ENCODE results near the gene SLC6A20.

SLC6A20 gene

GRCh38 chr3:45802146-45802545, 5.8 kb upstream of the SLC6A20 start:
- no peak for DNase-seq (ENCODE audit: low read depth in 2 of 2)

- DNase-seq (ENCODE audit: low read depth in 2 of 2) = no peak
These were observed 4.3 kb upstream of the SLC6A20 start for GRCh38 chr3:45800611-45801010.

- no peak for DNase-seq (ENCODE audit: low read depth in 2 of 2)
These were observed 3.2 kb upstream of the SLC6A20 start for GRCh38 chr3:45799586-45799985.

GRCh38 chr3:45798034-45798433, 1.7 kb upstream of the SLC6A20 start:
- DNase-seq (ENCODE audit: low read depth in 2 of 2) = no peak

GRCh38 chr3:45796902-45797637, 734 bp upstream of the SLC6A20 start:
- DNase-seq (ENCODE audit: low read depth in 2 of 2) = no peak

GRCh38 chr3:45795509-45795881, 841 bp downstream of the SLC6A20 start:
- DNase-seq (ENCODE audit: low read depth in 2 of 2) = no peak

- no peak for DNase-seq (ENCODE audit: low read depth in 2 of 2)
These were observed 1.7 kb downstream of the SLC6A20 start for GRCh38 chr3:45794660-45795059.

- DNase-seq (ENCODE audit: low read depth in 2 of 2) = no peak
These were observed 2.2 kb downstream of the SLC6A20 start for GRCh38 chr3:45794177-45794560.

- DNase-seq (ENCODE audit: low read depth in 2 of 2) = no peak
These were observed 2.7 kb downstream of the SLC6A20 start for GRCh38 chr3:45793482-45794176.

GRCh38 chr3:45792516-45793172, 3.7 kb downstream of the SLC6A20 start:
- no peak for DNase-seq (ENCODE audit: low read depth in 2 of 2)

- DNase-seq (ENCODE audit: low read depth in 2 of 2) = no peak
These were observed 4.3 kb downstream of the SLC6A20 start for GRCh38 chr3:45792036-45792435.

- no peak for DNase-seq (ENCODE audit: low read depth in 2 of 2)
These were observed 5.7 kb downstream of the SLC6A20 start for GRCh38 chr3:45790596-45790995.

- DNase-seq (ENCODE audit: low read depth in 2 of 2) = no peak
These were observed 7.0 kb downstream of the SLC6A20 start for GRCh38 chr3:45789235-45789812.

- DNase-seq (ENCODE audit: low read depth in 2 of 2) = no peak
These were observed 8.8 kb downstream of the SLC6A20 start for GRCh38 chr3:45787551-45787950.

GRCh38 chr3:45786801-45787495, 9.4 kb downstream of the SLC6A20 start:
- DNase-seq (ENCODE audit: low read depth in 2 of 2) = no peak

- DNase-seq (ENCODE audit: low read depth in 2 of 2) = no peak
These were observed 10.7 kb downstream of the SLC6A20 start for GRCh38 chr3:45785605-45786150.

GRCh38 chr3:45783667-45784066, 12.7 kb downstream of the SLC6A20 start:
- no peak for DNase-seq (ENCODE audit: low read depth in 2 of 2)

- DNase-seq (ENCODE audit: low read depth in 2 of 2) = no peak
These were observed 14.0 kb downstream of the SLC6A20 start for GRCh38 chr3:45782381-45782780.

- DNase-seq (ENCODE audit: low read depth in 2 of 2) = no peak
These were observed 14.5 kb downstream of the SLC6A20 start for GRCh38 chr3:45781841-45782240.

GRCh38 chr3:45781271-45781670, 15.1 kb downstream of the SLC6A20 start:
- no peak for DNase-seq (ENCODE audit: low read depth in 2 of 2)
